HG03378 (cell line): Measurements from ENCODE around the gene CXCL14.
"Not testable (repeated sequence)": the region's sequence is repeated elsewhere in the genome, so short reads cannot be mapped to it uniquely, and the experiment has no call there.

ENCODE experiments used
- ATAC-seq: cut with Tn5 transposase; IDR thresholded peaks from one replicate; pipeline ENCODE4 v1.9.1; 2021; ENCODE audit warnings: mild to moderate bottlenecking, moderate library complexity; ENCODE audit not compliant: unreplicated experiment

CXCL14 gene

GRCh38 chr5:135545099-135545498 lies 33.7 kb downstream of the CXCL14 start:
- no peak for ATAC-seq

GRCh38 chr5:135543485-135544304 lies 35.1 kb downstream of the CXCL14 start:
- no peak for ATAC-seq

- ATAC-seq, result no peak
These were observed 35.7 kb downstream of the CXCL14 start for GRCh38 chr5:135543001-135543484.

- no peak for ATAC-seq
These were observed 36.8 kb downstream of the CXCL14 start for GRCh38 chr5:135541807-135542502.

- no peak for ATAC-seq
These were observed 39.3 kb downstream of the CXCL14 start for GRCh38 chr5:135539430-135540005.

- ATAC-seq, result no peak
These were observed 40.5 kb downstream of the CXCL14 start for GRCh38 chr5:135538261-135538660.

GRCh38 chr5:135537745-135538144 lies 41.0 kb downstream of the CXCL14 start:
- no peak for ATAC-seq

GRCh38 chr5:135537271-135537670 lies 41.5 kb downstream of the CXCL14 start:
- no peak for ATAC-seq

GRCh38 chr5:135535820-135536801 lies 42.7 kb downstream of the CXCL14 start, which contains the start of gene NEUROG1:
NEUROG1 (minus strand) TSS chr5:135535964; CDS start chr5:135535690, 274 bp downstream.
- no peak for ATAC-seq

GRCh38 chr5:135535420-135535819 lies 43.4 kb downstream of the CXCL14 start:
- ATAC-seq, result no peak

- no peak for ATAC-seq
These were observed 44.0 kb downstream of the CXCL14 start for GRCh38 chr5:135534609-135535419.

- ATAC-seq, result no peak
These were observed 45.0 kb downstream of the CXCL14 start for GRCh38 chr5:135533794-135534193.

- ATAC-seq, result no peak
These were observed 45.5 kb downstream of the CXCL14 start for GRCh38 chr5:135533334-135533733.

- ATAC-seq, result not testable (repeated sequence)
These were observed 49.2 kb downstream of the CXCL14 start for GRCh38 chr5:135529576-135529975.

- no peak for ATAC-seq
These were observed 51.9 kb downstream of the CXCL14 start for GRCh38 chr5:135526924-135527323.

- no peak for ATAC-seq
These were observed 56.8 kb downstream of the CXCL14 start for GRCh38 chr5:135521964-135522363.
